Activated CD4-positive, alpha-beta T cell treated with anti-CD3 and anti-CD28 coated beads, Interleukin-2, amount 50 U/mL, for 16 hours (primary cell): Measurements from ENCODE around the gene PLTP.
A peak's percentile ranks its signal among the peaks of the same experiment; 100 is the strongest.
"Not testable (repeated sequence)": the region's sequence is repeated elsewhere in the genome, so short reads cannot be mapped to it uniquely, and the experiment has no call there.

Source experiments
- DNase-seq: peaks from one replicate; pipeline ENCODE4 v3.0.0-alpha.2; 2020

The PLTP gene

GRCh38 chr20:45919542-45920399 is 7.8 kb upstream of the PLTP start:
- DNase-seq: no peak

GRCh38 chr20:45918779-45919537 is 7.0 kb upstream of the PLTP start:
- DNase-seq: no peak

GRCh38 chr20:45918182-45918737 is 6.3 kb upstream of the PLTP start:
- no peak for DNase-seq

GRCh38 chr20:45917790-45918141 is 5.8 kb upstream of the PLTP start:
- DNase-seq: no peak

GRCh38 chr20:45913116-45913515 is 1.2 kb upstream of the PLTP start:
- no peak for DNase-seq

GRCh38 chr20:45912344-45912682 is 358 bp upstream of the PLTP start:
- DNase-seq: no peak

- peak; percentile 97 for DNase-seq
Observed at GRCh38 chr20:45910670-45911485, 1.1 kb downstream of the PLTP start.

GRCh38 chr20:45909817-45910669 is 1.9 kb downstream of the PLTP start:
- no peak for DNase-seq

- no peak for DNase-seq
Observed at GRCh38 chr20:45909336-45909808, 2.6 kb downstream of the PLTP start.

- no peak for DNase-seq
Observed at GRCh38 chr20:45908084-45908483, 3.9 kb downstream of the PLTP start.

- no peak for DNase-seq
Observed at GRCh38 chr20:45907219-45907948, 4.6 kb downstream of the PLTP start.

GRCh38 chr20:45905505-45906079 is 6.4 kb downstream of the PLTP start:
- DNase-seq: no peak

- no peak for DNase-seq
Observed at GRCh38 chr20:45904583-45905504, 7.1 kb downstream of the PLTP start.

- DNase-seq: no peak
Observed at GRCh38 chr20:45902199-45902701, 9.7 kb downstream of the PLTP start.

- DNase-seq: not testable (repeated sequence)
Observed at GRCh38 chr20:45901332-45901731, 10.6 kb downstream of the PLTP start.

- DNase-seq: no peak
Observed at GRCh38 chr20:45899046-45899835, 12.7 kb downstream of the PLTP start.

- DNase-seq: no peak
Observed at GRCh38 chr20:45898285-45898684, 13.7 kb downstream of the PLTP start.

- DNase-seq: no peak
Observed at GRCh38 chr20:45897692-45898091, 14.3 kb downstream of the PLTP start.

GRCh38 chr20:45897289-45897688 is 14.7 kb downstream of the PLTP start:
- DNase-seq: no peak
